HepG2 (cell line): ENCODE results near the gene SFT2D1. TPM values are rescaled to one million over a fixed set of nuclear protein-coding genes. Genes with fewer than 3 reads are reported as not detected.

Experiments
- ATAC-seq: fragments of 200-7000 bp; cut with Tn5 transposase; 3 replicates; pipeline ENCODE4 v1.9.1; 2020; ENCODE audit warnings: mild to moderate bottlenecking, moderate library complexity
- BruUV-seq: library from RNA; stranded (reverse); fragments of 400-500 nt; replicated peaks from 2 replicates; lab custom pipeline; 2021; lab: Mats Ljungman, UMichigan
- CTCF ChIA-PET: fragments of 300-600 bp; formaldehyde crosslinking; extraction: SDS; loops from one replicate; lab custom pipeline; 2021; ENCODE audit warnings: low total read pairs, inconsistent platforms, low intra/inter-chr PET ratio; lab: Yijun Ruan, JAX
- POLR2A ChIA-PET: fragments of 350-600 bp; sonication (Branson Sonifier 250); formaldehyde crosslinking; loops from one replicate; lab custom pipeline; 2020; ENCODE audit warnings: antibody characterized with exemption, inconsistent platforms; lab: Yijun Ruan, JAX
- DNase-seq: peaks from one replicate; pipeline ENCODE4 v3.0.0-alpha.2; 2015; ENCODE audit warnings: low spot score
- FAIRE-seq: peaks from 3 replicates; lab custom pipeline; 2011; peaks lifted over from hg19 to GRCh38; lab: Jason Lieb, UNC
- H2AFZ ChIP-seq: one replicate; pipeline ENCODE4 v1.6.1; 2011; ENCODE audit warnings: low read length, inconsistent platforms
- H3K27ac ChIP-seq: fragments of 300-600 bp; 3 replicates; pipeline ENCODE4 v1.8.0; 2011; ENCODE audit warnings: mixed run types, mild to moderate bottlenecking, mixed read lengths, low read length, inconsistent platforms; ENCODE audit not compliant: insufficient read depth; ENCODE audit errors: extremely low read length
- H3K27me3 ChIP-seq, 2 experiments: fragments of 200-600 bp in 1 of 2; 2 replicates in 1 of 2; 3 replicates in 1 of 2; pipeline versions ENCODE4 v1.6.0 to v1.8.0; 2011; ENCODE audit warnings: low read length in 2 of 2, mild to moderate bottlenecking in 2 of 2, moderate library complexity in 2 of 2, inconsistent platforms in 1 of 2; ENCODE audit not compliant: insufficient read depth in 2 of 2, control insufficient read depth in 1 of 2
- H3K36me3 ChIP-seq, 2 experiments: fragments of 200-600 bp in 1 of 2; replicated peaks in 1 of 2; 2 replicates in 1 of 2; 3 replicates in 1 of 2; pipeline versions ENCODE4 v1.5.1 to v1.8.0; 2011; ENCODE audit warnings: low read length in 2 of 2, inconsistent platforms in 1 of 2; ENCODE audit not compliant: insufficient read depth in 2 of 2, control insufficient read depth in 1 of 2
- H3K4me1 ChIP-seq: 2 replicates; pipeline ENCODE4 v1.5.1; 2012; ENCODE audit warnings: low read length, inconsistent platforms; ENCODE audit not compliant: insufficient read depth
- H3K4me2 ChIP-seq: 2 replicates; pipeline ENCODE4 v1.6.0; 2011; ENCODE audit warnings: low read depth, low read length, inconsistent platforms
- H3K4me3 ChIP-seq, 3 experiments: fragments of 200-600 bp in 1 of 3; sonication (generic), shearing (Covaris generic) in 1 of 3; replicated peaks in 1 of 3; 2 replicates each; pipeline ENCODE4 v1.5.1; 2011 to 2016; ENCODE audit warnings: low read length in 3 of 3, inconsistent platforms in 2 of 3, low read depth in 2 of 3, mild to moderate bottlenecking in 2 of 3, control low read depth in 1 of 3, mixed read lengths in 1 of 3; ENCODE audit not compliant: insufficient read depth in 1 of 3
- H3K79me2 ChIP-seq: one replicate; pipeline ENCODE4 v1.6.1; 2011; ENCODE audit warnings: low read length, inconsistent platforms; ENCODE audit not compliant: insufficient read depth
- H3K9ac ChIP-seq: 2 replicates; pipeline ENCODE4 v1.6.0; 2011; ENCODE audit warnings: mild to moderate bottlenecking, low read depth, low read length, inconsistent platforms; ENCODE audit not compliant: insufficient read depth
- H3K9me3 ChIP-seq: 2 replicates; pipeline ENCODE4 v1.5.1; 2012; ENCODE audit warnings: mild to moderate bottlenecking, low read length
- H4K20me1 ChIP-seq: 2 replicates; pipeline ENCODE4 v1.6.0; 2011; ENCODE audit warnings: inconsistent platforms, mild to moderate bottlenecking, low read length, moderate library complexity; ENCODE audit not compliant: insufficient read depth
- MBNL3 ChIP-seq: fragments of 250-450 bp; sonication (Bioruptor Pico); conservative IDR thresholded peaks from 2 replicates; pipeline ENCODE4 v1.8.0; 2022; ENCODE audit warnings: mild to moderate bottlenecking, inconsistent platforms
- MTF1 ChIP-seq: sonication (generic); formaldehyde crosslinking; IDR thresholded peaks from 2 replicates; pipeline ENCODE4 v1.5.0; 2020; ENCODE audit warnings: missing genetic modification reagents
- MXD4 ChIP-seq: IDR thresholded peaks from 2 replicates; pipeline ENCODE4 v1.6.1; 2016; ENCODE audit warnings: mild to moderate bottlenecking, missing biosample characterization, missing genetic modification reagents
- RBM22 ChIP-seq: fragments of 200-400 bp; formaldehyde crosslinking; optimal IDR thresholded peaks from 2 replicates; pipeline ENCODE3; 2017; ENCODE audit warnings: mild to moderate bottlenecking, low read length, moderate library complexity
- REST ChIP-seq, 2 experiments: IDR thresholded peaks; 2 replicates each; pipeline ENCODE4 v1.6.1; 2011 to 2012; ENCODE audit warnings: low read length in 2 of 2, borderline replicate concordance in 1 of 2, low read depth in 1 of 2, mild to moderate bottlenecking in 1 of 2, moderate library complexity in 1 of 2
- RXRB ChIP-seq: IDR thresholded peaks from 2 replicates; pipeline ENCODE4 v1.6.1; 2016; ENCODE audit warnings: borderline replicate concordance, missing genetic modification reagents, missing compliant biosample characterization
- SALL2 ChIP-seq: sonication (generic); formaldehyde crosslinking; IDR thresholded peaks from 2 replicates; pipeline ENCODE4 v1.8.1; 2023; ENCODE audit warnings: mild to moderate bottlenecking, missing genetic modification reagents, inconsistent platforms
- THYN1 ChIP-seq: sonication (generic); formaldehyde crosslinking; IDR thresholded peaks from 2 replicates; pipeline ENCODE4 v1.8.1; 2023; ENCODE audit warnings: low read depth, mild to moderate bottlenecking, moderate library complexity, missing genetic modification reagents, borderline replicate concordance
- ZKSCAN5 ChIP-seq: sonication (generic); formaldehyde crosslinking; IDR thresholded peaks from 2 replicates; pipeline ENCODE4 v1.5.1; 2020; ENCODE audit warnings: mild to moderate bottlenecking, missing genetic modification reagents
- ZNF225 ChIP-seq: sonication (generic); formaldehyde crosslinking; IDR thresholded peaks from 2 replicates; pipeline ENCODE4 v1.4.0; 2020; ENCODE audit warnings: mild to moderate bottlenecking, missing genetic modification reagents
- ZNF577 ChIP-seq: sonication (generic); formaldehyde crosslinking; IDR thresholded peaks from 2 replicates; pipeline ENCODE4 v1.4.0; 2020; ENCODE audit warnings: mild to moderate bottlenecking, low read depth, missing genetic modification reagents, borderline replicate concordance
- ZNF777 ChIP-seq: sonication (generic); formaldehyde crosslinking; IDR thresholded peaks from 2 replicates; pipeline ENCODE4 v1.4.0; 2020; ENCODE audit warnings: missing genetic modification reagents
- ZSCAN25 ChIP-seq: sonication (generic); formaldehyde crosslinking; IDR thresholded peaks from 2 replicates; pipeline ENCODE4 v1.8.0; 2022; ENCODE audit warnings: mild to moderate bottlenecking, missing genetic modification reagents
- WGBS: methylation state at CpG from one replicate; pipeline ENCODE4 v1.1.6; 2017; ENCODE audit warnings: low lambda C conversion rate; 5-methylcytosine and 5-hydroxymethylcytosine counted together
- in situ Hi-C: cut with HindIII; loops from 2 replicates; pipeline ENCODE4 v1.10.0; 2017; ENCODE audit warnings: low pct_unique_long_range_greater_than_20kb; ENCODE audit not compliant: extremely low pct_ligation_motif_present
- intact Hi-C: fragments of 100-400 bp; cut with micrococcal nuclease; formaldehyde crosslinking; loops from one replicate; pipeline ENCODE4 v1.10.0; 2022; ENCODE audit not compliant: unreplicated experiment
- polyA plus RNA-seq, 8 experiments: library from polyadenylated mRNA; depleted of rRNA in 3 of 8; stranded (reverse) in 7 of 8; unstranded in 1 of 8; fragments of >200 nt; fragmentation: Illumina TruSeq in 4 of 8; extraction: Trizol in 4 of 8; gene quantifications; 2 replicates each; pipeline versions ENCODE4 v1.2.1 to v1.2.3, GENCODE V29; 2011 to 2016; ENCODE audit warnings: low read depth in 4 of 8, missing spikeins in 1 of 8, mixed read lengths in 1 of 8; ENCODE audit not compliant: insufficient read depth in 1 of 8
- total RNA-seq, 5 experiments: library from RNA; depleted of rRNA; stranded (reverse); fragments of >200 nt; fragmentation: Illumina TruSeq; extraction: Trizol; gene quantifications; 2 replicates each; pipeline ENCODE4 v1.2.3, GENCODE V29; 2016; ENCODE audit warnings: low read depth in 1 of 5
- TF ChIP-seq, protein P1 (sequence below): sonication (generic); formaldehyde crosslinking; IDR thresholded peaks from 2 replicates; pipeline ENCODE4 v1.5.0; 2020; ENCODE audit warnings: missing genetic modification reagents, mild to moderate bottlenecking, borderline replicate concordance
- TF ChIP-seq, protein P2 (sequence below): sonication (generic); formaldehyde crosslinking; IDR thresholded peaks from 2 replicates; pipeline ENCODE4 v1.4.0; 2020; ENCODE audit warnings: missing genetic modification reagents, borderline replicate concordance

The SFT2D1 gene
- total and polyA plus RNA-seq, 2 of the 13 experiments (the other 11 are each of a cell fraction or from before 2014, with no cell fraction given): 115 to 147 TPM

GRCh38 chr6:166330612-166331011 lies 11.7 kb downstream of the SFT2D1 start (continued):
- TF ChIP-seq RXRB (CRISPR knock-in tag): peak; percentile 79; the same call in 1 of the 2 replicates
- TF ChIP-seq, protein P1, sequence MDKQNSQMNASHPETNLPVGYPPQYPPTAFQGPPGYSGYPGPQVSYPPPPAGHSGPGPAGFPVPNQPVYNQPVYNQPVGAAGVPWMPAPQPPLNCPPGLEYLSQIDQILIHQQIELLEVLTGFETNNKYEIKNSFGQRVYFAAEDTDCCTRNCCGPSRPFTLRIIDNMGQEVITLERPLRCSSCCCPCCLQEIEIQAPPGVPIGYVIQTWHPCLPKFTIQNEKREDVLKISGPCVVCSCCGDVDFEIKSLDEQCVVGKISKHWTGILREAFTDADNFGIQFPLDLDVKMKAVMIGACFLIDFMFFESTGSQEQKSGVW (CRISPR knock-in tag): no peak
- no peak for TF ChIP-seq SALL2 (CRISPR knock-in tag)

- FAIRE-seq: no peak
- TF ChIP-seq MXD4 (no peak), ZNF225 (no peak), MBNL3 (CRISPR knock-in tag) (no peak), REST (IDR thresholded peaks at IDR 0.05; ENCODE audit: borderline replicate concordance in 1 of 2, low read depth in 1 of 2, low read length in 2 of 2) (no peak), ZNF577 (CRISPR knock-in tag) (no peak), ZSCAN25 (CRISPR knock-in tag) (0 out of 2 replicates have a peak, but pooled peaks have one; percentile 57), ZKSCAN5 (CRISPR knock-in tag) (no peak), RBM22 (peak; percentile 35), THYN1 (CRISPR knock-in tag) (no peak), ZNF777 (CRISPR knock-in tag) (no peak), MTF1 (CRISPR knock-in tag) (no peak)
- TF ChIP-seq, protein P2, sequence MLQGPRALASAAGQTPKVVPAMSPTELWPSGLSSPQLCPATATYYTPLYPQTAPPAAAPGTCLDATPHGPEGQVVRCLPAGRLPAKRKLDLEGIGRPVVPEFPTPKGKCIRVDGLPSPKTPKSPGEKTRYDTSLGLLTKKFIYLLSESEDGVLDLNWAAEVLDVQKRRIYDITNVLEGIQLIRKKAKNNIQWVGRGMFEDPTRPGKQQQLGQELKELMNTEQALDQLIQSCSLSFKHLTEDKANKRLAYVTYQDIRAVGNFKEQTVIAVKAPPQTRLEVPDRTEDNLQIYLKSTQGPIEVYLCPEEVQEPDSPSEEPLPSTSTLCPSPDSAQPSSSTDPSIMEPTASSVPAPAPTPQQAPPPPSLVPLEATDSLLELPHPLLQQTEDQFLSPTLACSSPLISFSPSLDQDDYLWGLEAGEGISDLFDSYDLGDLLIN (CRISPR knock-in tag): no peak
Measured at GRCh38 chr6:166325383-166326042, 16.8 kb downstream of the SFT2D1 start.

More at GRCh38 chr6:166325383-166326042, 16.8 kb downstream of the SFT2D1 start:
- intact Hi-C loops: no loop called here
- Histone ChIP-seq H3K27me3 (no peaks in the 10 kb centered on the region), H3K4me1 (peaks cover 9% of the 10 kb centered on the region; the same call in 1 of the 2 replicates), H3K4me3 (no peak overlapping the region), H3K36me3 (peaks cover 21 to 76% of the 10 kb centered on the region in 2 experiments), H3K4me2 (no peak overlapping the region), H3K9ac (no peak overlapping the region), H4K20me1 (peaks cover 19% of the 10 kb centered on the region), H3K9me3 (no peaks in the 10 kb centered on the region), H3K27ac (no peak overlapping the region), H2AFZ (no peak overlapping the region), H3K79me2 (peaks cover 34% of the 10 kb centered on the region)
- WGBS: 94% methylated on average over 6 of the region's 6 CpGs
- no TSS peak for BruUV-seq
- ATAC-seq (no peak), DNase-seq (no peak)
- in situ Hi-C loops: no loop called here
- ChIA-PET CTCF (no interaction called here), POLR2A (no interaction called here)
